HG03103 (cell line): ENCODE results near the gene DDX17.

Source experiments
- ATAC-seq: cut with Tn5 transposase; IDR thresholded peaks from one replicate; pipeline ENCODE4 v1.9.1; 2021; ENCODE audit warnings: low read depth; ENCODE audit not compliant: unreplicated experiment

DDX17 gene

DNA sequence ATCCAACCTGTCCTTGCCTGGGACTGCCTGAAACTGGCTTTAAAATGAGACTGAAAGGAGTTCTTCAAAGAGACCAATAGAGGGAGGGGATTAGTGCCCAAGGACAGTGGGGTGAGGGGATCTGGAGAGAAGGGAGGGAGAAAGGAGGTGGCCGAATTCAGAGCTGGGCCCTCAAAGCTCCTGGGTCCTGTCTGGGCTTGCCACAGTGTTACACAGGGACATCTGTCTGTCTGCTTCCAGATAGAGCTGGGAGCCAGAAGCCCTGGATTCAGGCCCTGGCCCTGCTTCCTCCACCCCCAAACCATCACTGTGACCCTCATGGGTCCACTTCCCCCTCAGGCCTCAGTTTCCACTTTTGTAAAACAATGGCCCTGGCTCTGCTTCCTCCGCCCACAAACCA is 54.7 kb downstream of the DDX17 start:
- no peak for ATAC-seq

DNA sequence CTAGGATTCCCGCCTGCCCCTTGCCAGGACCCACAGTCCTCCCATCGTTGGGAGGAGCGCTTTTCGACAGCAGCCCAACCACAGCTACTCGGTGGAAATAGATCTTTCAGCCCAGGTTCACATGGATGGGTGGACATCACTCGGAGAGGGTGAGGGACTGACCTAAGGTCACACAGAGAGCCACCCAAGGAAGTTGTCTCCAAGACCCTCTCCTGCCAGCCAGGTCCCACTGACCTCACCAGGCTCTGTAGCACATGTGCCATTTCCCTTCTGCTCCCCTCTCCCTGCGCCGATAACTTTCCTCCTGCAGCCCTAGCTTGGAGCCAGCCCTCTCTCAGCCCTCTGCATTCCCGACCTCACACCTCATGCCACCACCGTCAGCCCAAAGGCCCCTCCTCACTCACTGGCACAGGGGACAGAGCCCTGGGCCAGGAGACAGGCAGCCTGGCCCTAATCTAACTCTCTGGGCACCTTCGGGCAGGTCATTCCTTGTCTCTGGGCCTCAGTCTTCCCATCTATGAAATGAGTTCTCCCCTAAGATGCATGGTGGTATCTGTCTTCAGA is 55.8 kb downstream of the DDX17 start:
- no peak for ATAC-seq

DNA sequence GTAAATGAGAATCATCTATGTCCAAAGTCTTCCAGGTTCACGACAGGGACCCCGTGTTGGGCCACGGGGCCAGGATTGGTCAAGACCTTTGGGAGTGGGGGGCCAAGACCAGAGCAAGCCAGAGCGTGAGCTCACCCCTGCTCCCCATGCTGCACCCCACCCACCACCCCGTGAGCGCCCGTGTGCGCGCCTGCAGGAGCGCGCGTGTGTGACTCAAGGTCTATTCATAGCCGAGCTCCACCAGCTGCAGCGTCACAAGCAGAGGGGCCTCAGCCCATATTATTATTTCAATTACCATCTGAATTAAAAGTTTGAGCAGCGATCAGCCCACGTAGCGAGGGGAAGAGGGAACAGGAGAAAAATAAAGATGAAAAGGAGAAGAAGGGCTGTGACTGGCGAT is 56.3 kb downstream of the DDX17 start:
- ATAC-seq = no peak

DNA sequence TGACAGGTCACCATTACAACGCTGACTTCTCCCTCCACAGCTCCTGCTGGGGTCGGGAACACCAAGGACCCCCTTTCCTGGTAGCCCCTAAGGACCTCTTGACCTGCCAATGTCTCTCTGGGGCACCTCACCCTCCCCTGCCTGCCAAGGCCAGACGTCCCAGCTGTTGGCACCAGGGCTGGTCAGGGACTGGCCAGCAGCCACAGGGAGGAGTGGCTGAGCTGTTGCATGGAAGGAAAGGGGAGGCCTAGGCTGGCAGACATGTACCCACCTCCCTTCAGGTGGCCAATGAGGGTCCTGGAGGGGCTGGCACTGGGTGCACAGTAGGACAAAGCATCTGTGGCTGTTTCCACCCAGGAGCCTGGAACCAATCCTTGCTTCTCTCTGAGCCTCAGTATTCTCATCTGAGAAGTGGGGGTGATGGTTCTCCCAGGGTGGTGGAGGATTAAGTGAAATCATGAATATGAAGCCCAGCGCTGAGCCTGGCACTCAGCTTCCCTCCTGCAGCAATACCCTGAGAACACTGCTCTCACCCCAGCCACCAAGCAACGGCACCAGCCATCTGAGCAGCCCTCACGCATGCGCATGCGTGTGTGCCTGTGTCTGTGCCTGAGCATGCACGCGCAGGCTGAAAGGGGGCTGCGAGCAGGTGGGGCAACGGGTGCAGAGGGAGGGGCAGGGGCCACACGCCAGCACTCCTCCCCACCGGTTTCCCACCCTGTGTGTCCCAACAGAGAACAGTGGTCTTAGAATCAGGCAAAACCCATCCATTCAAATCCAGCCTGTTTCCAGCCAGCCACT is 57.0 kb downstream of the DDX17 start:
- ATAC-seq = no peak

DNA sequence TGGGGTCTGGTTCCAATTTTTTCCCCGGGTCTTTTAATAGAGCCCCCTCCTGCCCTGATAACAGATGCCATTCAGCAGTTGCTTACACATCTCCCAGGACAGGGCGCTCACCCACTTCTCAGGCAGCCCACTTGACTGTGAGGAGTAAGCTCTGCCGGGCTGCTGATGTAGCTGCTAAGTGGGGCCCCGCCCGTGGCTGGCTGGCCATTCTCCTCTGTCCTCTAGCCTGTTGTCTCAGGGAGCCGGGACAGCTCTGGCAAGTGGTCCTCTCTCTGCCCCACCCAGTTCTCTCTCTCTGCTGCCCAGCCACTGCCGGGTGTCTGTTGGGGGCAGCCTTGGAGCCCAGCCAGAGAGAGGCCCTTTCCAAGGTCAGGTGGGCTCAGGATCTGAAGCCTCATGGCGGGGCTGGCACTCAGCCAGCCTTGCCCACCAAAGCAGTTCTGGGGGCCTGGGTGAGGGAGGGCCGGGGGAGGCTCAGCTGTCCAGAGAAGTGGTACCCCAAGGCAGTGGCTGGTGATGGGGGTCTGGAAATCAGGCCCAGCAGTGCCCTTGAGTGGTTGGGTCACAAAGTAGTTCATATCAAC is 60.0 kb downstream of the DDX17 start:
- ATAC-seq = no peak

DNA sequence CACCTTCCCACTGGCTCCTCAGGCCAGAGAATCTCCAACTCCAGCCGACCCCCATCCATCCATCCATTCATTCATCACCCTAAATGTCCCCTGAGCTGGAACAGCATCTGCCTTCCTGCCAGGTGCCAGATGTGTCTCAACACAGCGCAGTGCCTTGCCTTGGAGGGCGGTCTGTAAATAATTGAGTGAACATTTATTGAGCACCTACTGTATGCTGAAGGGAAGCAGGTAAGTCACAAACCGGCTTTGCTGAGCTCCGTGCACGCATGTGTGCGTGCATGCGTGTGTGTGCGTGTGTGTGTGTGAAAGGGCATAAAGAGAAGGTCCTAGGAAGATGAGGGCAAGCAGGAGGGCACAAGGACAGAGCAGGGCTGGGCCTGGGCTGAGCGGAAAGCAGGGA is 61.3 kb downstream of the DDX17 start:
- ATAC-seq = no peak

DNA sequence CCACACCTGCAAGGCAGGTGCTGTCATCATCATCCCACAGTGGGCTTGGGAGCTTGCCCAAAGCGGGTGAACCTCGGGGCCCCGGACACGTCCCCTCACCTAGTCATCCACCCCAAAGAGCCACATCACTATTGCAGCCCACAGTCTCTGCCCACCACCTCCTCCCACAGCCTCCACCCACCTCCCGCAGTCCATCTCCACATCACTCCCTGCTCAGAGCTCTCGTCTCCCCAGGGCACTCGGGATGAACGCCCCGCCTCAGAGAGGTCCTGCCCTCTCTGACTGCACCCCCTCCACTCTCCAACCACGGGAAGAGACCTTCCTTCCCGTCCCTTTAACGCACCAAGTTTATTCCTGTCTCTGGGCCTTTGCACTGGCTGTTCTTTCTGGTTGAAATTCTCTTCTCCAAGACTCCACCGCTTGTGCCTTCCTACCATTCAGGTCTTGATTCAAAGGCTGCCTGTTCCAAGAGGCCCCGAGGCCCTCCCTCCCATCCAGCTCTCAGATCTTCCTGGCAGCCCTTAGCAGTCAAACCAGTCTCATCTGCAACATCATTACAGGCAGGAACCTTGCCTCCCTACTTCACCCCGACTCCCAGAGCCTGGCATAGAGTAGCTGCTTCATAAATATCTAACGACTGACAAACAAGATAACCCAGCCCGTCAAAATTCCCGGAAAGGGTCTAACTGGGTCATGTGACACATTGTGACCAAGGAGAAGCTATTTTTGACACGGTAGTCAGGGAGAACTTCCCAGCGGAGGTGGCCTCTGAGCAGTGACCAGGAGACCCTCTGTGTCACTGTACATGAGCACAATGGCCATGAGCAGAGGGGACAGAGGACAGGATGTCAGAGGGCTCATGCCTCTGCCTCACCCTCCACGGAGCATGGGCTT is 62.2 kb downstream of the DDX17 start:
- no peak for ATAC-seq

DNA sequence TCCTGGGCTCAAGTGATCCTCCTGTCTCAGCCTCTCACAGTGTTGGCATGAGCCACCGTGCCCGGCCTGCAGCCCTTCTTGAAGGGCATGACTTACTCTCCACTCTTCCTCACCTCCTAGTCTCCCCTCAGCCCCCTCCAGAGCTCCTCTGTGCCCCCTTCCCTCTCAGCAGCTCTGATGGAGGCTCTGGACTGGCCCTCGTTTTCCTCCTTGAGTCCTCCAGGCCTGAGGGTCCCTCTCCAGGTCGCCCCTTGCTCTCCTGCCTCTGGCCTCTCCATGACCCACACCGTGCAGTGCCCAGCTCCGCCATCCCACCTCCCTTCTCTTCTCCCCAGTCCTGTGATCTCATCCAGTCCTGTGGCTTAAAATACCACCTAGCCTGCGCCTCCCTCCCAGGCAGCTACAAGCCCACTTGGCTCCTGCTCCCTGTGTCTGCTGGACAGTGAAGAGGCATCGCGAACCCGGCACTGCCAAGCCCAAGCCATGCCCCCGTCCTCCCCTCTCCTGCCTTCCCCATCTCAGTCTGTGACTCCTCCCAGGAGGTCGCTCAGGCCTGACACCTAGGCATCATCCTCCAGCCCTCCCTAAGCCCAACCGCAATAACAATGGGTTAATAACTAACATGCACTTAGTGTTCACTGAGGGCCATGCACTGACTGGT is 63.0 kb downstream of the DDX17 start:
- ATAC-seq = no peak

DNA sequence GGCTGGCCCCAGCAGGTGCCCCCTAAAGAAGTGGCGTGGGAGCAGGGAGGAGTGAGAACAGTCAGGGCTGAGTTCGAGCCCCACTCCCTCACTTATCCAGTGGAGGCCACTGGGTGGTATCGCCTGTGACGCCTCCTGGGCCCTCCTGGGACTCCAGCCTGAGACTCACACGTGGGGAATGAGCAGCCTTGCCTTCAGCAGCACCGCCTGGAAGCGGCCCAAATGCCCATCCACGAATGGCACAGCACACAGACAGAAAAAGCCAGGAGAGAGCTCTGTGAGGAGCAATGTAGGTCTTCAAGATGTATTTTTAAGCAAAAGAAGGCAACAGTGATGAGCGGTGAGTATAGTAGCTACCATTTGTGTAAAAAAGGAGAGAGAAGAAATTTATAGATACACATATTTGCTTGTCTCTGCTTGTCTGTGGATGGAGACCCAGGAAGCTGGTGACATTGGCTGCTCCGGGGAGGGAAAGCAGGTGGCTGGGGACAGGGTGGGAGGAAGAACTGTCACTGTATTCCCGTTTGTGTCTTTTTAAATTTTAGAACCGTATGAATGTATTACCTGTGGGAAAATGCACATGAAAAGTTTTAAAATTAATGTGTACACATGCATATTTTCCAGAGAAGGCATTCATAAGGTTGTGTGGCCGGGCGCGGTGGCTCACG is 64.4 kb downstream of the DDX17 start:
- ATAC-seq = no peak

DNA sequence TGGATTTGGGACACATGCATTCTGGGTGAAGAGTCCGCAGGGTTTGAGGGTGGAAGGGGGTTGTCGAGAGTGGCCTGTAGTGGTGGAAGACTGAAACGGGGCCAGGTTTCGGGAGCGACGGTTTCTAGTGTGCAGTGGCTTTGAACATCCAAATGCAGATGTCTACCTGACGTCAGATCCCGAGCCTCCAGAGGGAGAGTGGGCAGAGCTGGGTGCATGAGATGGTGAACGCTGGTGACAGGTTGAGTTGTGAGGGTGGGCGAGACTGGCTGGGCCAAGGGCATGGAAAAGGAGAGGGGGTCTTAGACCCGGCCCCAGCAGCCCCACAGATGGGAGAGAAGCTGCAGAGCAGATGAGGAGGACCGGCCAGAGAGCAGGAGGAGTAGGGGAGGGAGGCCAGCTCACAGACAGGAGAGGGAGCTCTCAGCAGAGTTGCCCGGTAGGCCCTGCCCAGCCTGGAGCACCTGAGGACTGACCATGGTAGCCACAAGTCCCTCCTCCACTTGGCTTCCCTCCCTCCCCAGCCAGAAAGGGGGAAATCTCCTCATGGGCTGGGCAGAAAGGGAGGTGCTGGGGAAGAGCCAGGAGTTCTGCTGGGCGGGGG is 65.3 kb downstream of the DDX17 start:
- no peak for ATAC-seq

DNA sequence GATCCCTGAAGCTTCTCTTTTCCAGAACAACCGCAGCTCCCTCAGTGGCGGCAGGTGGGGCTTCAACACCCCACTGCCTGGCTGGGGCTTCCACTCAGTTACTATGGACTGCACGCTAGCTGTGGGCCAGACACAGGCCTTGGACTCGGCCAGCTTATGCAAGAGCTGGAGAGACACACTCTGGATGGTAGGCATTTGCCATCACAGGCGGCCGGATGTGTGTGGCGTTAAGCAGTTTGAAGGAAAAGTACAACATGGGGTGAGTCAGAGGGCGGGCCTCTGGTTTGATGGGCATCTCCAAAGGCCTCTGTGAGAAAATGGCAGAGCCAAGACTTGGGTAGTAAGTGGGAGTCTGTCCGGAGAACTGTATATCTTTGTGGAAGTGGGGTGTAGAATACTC is 68.7 kb downstream of the DDX17 start:
- no peak for ATAC-seq

DNA sequence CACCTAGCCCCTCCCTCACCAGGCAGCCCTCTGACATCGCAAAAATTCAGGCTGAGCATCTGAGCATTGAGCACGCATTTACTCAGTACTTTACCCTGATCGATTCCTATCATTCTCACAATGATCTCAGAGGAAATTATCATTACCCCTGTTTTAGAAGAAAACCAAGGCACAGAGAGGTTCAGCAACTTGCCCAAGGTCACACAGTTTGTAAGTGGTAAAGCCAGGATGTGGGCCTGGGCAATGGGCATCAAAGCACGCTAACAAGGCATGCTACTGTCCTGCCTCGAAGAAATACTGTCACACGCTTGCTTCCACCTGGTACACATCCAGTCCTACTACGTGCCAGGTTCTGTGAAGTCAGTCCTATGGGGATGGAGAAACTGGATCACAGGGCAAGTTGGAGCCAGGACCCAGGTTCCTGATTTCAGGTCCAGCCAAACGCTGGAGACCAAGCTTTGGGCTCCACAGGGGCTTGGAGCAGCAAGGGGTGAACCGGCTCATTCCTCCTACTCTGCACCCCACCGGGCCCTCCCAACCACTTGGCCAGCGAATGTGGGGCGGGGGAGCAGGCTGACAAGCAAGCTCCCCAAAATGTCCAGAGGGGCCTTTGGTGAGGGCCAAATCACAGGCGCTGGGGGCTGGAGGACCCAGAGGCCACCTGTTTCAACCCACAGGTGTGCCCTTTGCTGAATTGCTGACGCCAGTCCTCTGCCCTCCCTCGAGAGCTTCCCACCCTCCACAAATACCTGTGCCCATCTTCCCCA is 69.3 kb downstream of the DDX17 start:
- ATAC-seq = no peak

DNA sequence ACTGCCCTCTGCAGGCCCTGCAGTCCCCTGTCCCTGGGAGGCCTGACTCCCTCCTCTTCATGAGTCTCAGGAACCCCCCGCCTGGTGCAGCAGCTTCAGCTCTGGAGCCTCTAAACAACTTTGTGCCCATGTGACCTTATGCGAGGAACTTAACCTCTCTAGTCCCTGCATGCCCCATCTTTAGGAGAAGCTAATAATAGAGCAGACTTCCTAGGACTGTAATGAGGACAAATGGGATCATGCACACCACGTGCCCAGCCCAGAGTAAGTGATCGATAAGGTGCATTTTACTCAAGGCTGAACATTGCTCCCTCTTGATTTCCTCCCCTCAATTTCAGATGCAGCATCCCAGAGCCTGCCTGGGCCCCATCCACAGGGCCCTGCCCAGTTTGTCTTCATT is 70.1 kb downstream of the DDX17 start:
- ATAC-seq = no peak

DNA sequence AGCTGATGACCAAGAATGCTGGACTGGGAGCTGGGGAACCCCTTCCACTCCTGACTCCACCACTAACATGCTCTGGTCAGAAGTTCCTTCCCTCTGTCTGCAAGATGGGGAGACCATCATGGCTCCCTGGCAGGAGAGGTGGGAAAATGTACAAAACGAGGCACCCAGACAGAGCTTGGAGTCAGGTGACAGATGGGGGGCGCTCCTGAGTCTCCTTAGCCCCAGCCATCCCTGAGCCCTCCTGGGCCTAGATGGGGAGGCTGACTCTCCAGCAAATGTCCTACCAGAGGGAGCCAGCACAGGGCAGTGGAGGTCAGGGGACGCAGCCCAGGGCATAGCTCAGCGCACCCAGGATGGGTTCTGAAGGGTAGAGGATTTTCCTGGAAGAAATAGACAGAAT is 71.1 kb downstream of the DDX17 start:
- ATAC-seq = no peak

DNA sequence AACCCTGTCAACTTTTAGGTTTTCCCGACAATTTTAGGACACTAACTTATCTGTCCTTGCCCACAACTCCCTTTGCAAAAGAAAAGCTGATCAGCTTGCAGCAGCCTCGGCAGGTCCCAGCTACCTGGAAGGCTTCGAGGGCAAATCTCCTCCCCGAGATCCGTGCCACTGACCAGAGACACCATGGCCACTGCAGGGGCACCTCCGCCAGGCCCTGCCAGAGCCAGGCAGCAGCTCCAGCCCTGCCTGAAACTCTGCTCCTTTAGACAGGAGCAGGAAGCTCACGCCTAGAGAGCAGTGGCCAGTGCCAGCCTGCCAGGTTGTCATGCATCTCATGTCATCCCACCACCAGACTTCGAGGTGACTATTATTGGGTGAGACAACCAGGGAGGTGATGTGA is 72.2 kb downstream of the DDX17 start:
- ATAC-seq = no peak
